Ascending aorta (tissue), 2 donors: ENCODE results near the gene C20orf141. TPM values are rescaled to one million over a fixed set of nuclear protein-coding genes. Genes with fewer than 3 reads are reported as not detected.

Experiments used
- DNase-seq, 2 donors: peaks; one replicate each; pipeline ENCODE4 v3.0.0-alpha.2; 2019; ENCODE audit warnings: low spot score in 2 of 2
- H3K27ac ChIP-seq, 2 donors: fragments of 200-600 bp; sonication (generic); one replicate each; pipeline ENCODE4 v1.5.1; 2016 to 2017; ENCODE audit warnings: mild to moderate bottlenecking in 1 of 2
- H3K27me3 ChIP-seq: fragments of 200-600 bp; sonication (generic); one replicate; pipeline ENCODE4 v1.5.1; 2017
- H3K36me3 ChIP-seq, 2 donors: fragments of 200-600 bp; sonication (generic); one replicate each; pipeline ENCODE4 v1.5.1; 2016
- H3K4me1 ChIP-seq, 2 donors: fragments of 200-600 bp; sonication (generic); one replicate each; pipeline ENCODE4 v1.5.1; 2016 to 2017; ENCODE audit warnings: mild to moderate bottlenecking in 1 of 2
- H3K4me3 ChIP-seq, 2 donors: fragments of 200-600 bp; sonication (generic); one replicate each; pipeline ENCODE4 v1.5.1; 2016 to 2017; ENCODE audit warnings: mild to moderate bottlenecking in 1 of 2
- H3K9me3 ChIP-seq, 2 donors: fragments of 200-600 bp; sonication (generic); one replicate each; pipeline ENCODE4 v1.5.1; 2016
- CTCF ChIP-seq, 3 experiments: fragments of 200-600 bp in 2 of 3; fragments of 450-650 bp in 1 of 3; sonication (generic) in 2 of 3; IDR thresholded peaks; one replicate each; pipeline ENCODE4 v1.5.1; 2016 to 2019; ENCODE audit warnings: antibody characterized with exemption in 3 of 3, mild to moderate bottlenecking in 1 of 3, moderate library complexity in 1 of 3
- intact Hi-C: fragments of 100-400 bp; cut with DNase I; formaldehyde crosslinking; loops from one replicate; pipeline ENCODE4 v1.15.1; 2023
- total RNA-seq: library from RNA; depleted of rRNA; stranded (reverse); fragments of >200 nt; gene quantifications from one replicate; pipeline ENCODE4 v1.1.0, GENCODE V29; 2016

C20orf141 gene
- total RNA-seq, 1 donor from 2014 or later = not detected

GRCh38 chr20:2801286-2801728 is 13.5 kb upstream of the C20orf141 start:
- H3K27ac ChIP-seq = no peak overlapping the region

GRCh38 chr20:2804041-2804828 is 10.6 kb upstream of the C20orf141 start:
- intact Hi-C loops = no loop called here
- DNase-seq = peak in 1 of 2 donors; percentile 7
- no peak overlapping the region for H3K27ac ChIP-seq
- no peak for TF ChIP-seq CTCF (IDR thresholded peaks at IDR 0.05)
- no peaks in the 10 kb centered on the region for H3K9me3 ChIP-seq
- no peak overlapping the region for H3K4me3 ChIP-seq
- H3K4me1 ChIP-seq = no peaks in the 10 kb centered on the region
- H3K27me3 ChIP-seq = peaks cover 10% of the 10 kb centered on the region
- H3K36me3 ChIP-seq = no peaks in the 10 kb centered on the region

More at GRCh38 chr20:2801286-2801728, 13.5 kb upstream of the C20orf141 start:
- no peak overlapping the region for H3K4me3 ChIP-seq
- DNase-seq = no peak
- intact Hi-C loops = no loop called here
- peaks cover 10% of the 10 kb centered on the region for H3K27me3 ChIP-seq
- no peaks in the 10 kb centered on the region for H3K36me3 ChIP-seq
- no peaks in the 10 kb centered on the region for H3K4me1 ChIP-seq
- TF ChIP-seq CTCF (IDR thresholded peaks at IDR 0.05) = no peak
- no peaks in the 10 kb centered on the region for H3K9me3 ChIP-seq

- Histone ChIP-seq H3K27me3 (peaks cover 10% of the 10 kb centered on the region), H3K4me3 (no peak overlapping the region), H3K9me3 (no peaks in the 10 kb centered on the region), H3K36me3 (no peaks in the 10 kb centered on the region), H3K4me1 (no peaks in the 10 kb centered on the region), H3K27ac (no peak overlapping the region)
- intact Hi-C loops = no loop called here
- DNase-seq = peak in 1 of 2 donors; percentile 47
- TF ChIP-seq CTCF (IDR thresholded peaks at IDR 0.05) = no peak
These were observed 9.7 kb upstream of the C20orf141 start for GRCh38 chr20:2804852-2805688.

- intact Hi-C loops = no loop called here
- H3K4me3 ChIP-seq = no peak overlapping the region
- DNase-seq = no peak
- H3K4me1 ChIP-seq = no peaks in the 10 kb centered on the region
- TF ChIP-seq CTCF (IDR thresholded peaks at IDR 0.05) = no peak
- H3K9me3 ChIP-seq = no peaks in the 10 kb centered on the region
- peaks cover 10% of the 10 kb centered on the region for H3K27me3 ChIP-seq
- H3K36me3 ChIP-seq = no peaks in the 10 kb centered on the region
- no peak overlapping the region for H3K27ac ChIP-seq
These were observed 9.0 kb upstream of the C20orf141 start for GRCh38 chr20:2805689-2806350.

- Histone ChIP-seq H3K27ac (no peak overlapping the region), H3K36me3 (no peaks in the 10 kb centered on the region), H3K27me3 (peaks cover 6% of the 10 kb centered on the region), H3K9me3 (no peaks in the 10 kb centered on the region), H3K4me3 (no peak overlapping the region), H3K4me1 (no peaks in the 10 kb centered on the region)
- TF ChIP-seq CTCF (IDR thresholded peaks at IDR 0.05) = no peak
- DNase-seq = no peak
- intact Hi-C loops = no loop called here
These were observed 8.5 kb upstream of the C20orf141 start for GRCh38 chr20:2806351-2806701.
